ENCODE results near the gene ATP5PD.

GRCh38 chr17:75010683-75011400 is 35.9 kb downstream of the ATP5PD start:
- TF ChIP-seq USF2 (IDR thresholded peaks at IDR 0.05; ENCODE audit: low read depth, low read length) = no peak
- no peak for TF ChIP-seq USF2 (CRISPR knock-in tag; IDR thresholded peaks at IDR 0.05; ENCODE audit: borderline replicate concordance)
- TF ChIP-seq SIX4 (CRISPR knock-in tag; IDR thresholded peaks at IDR 0.05) = no peak
